Panc1 (cell line): ENCODE measurements around the gene MBOAT1. TPM values are rescaled to one million over a fixed set of nuclear protein-coding genes. Genes with fewer than 3 reads are reported as not detected.

Source experiments
- ATAC-seq: fragments of 200-7000 bp; cut with Tn5 transposase; 2 replicates; pipeline ENCODE4 v1.9.1; 2020; ENCODE audit warnings: mild to moderate bottlenecking, moderate library complexity
- BruUV-seq: library from RNA; stranded (reverse); fragments of 400-500 nt; replicated peaks from 2 replicates; lab custom pipeline; 2021; lab: Mats Ljungman, UMichigan
- CTCF ChIA-PET: fragments of 300-600 bp; sonication (Branson Sonifier 250); formaldehyde crosslinking; loops from one replicate; lab custom pipeline; 2022; ENCODE audit warnings: antibody characterized with exemption; lab: Charles Lee
- POLR2A ChIA-PET: fragments of 300-600 bp; sonication (Branson Sonifier 250); formaldehyde crosslinking; loops from one replicate; lab custom pipeline; 2022; ENCODE audit warnings: antibody characterized with exemption; lab: Charles Lee
- DNase-seq: peaks from one replicate; pipeline ENCODE4 v3.0.0-alpha.2; 2010; ENCODE audit warnings: low read depth, low spot score
- H3K27ac ChIP-seq: 2 replicates; pipeline ENCODE4 v1.5.1; 2011; ENCODE audit warnings: mild to moderate bottlenecking, low read length, inconsistent platforms
- H3K27me3 ChIP-seq: fragments of 200-500 bp; sonication (Bioruptor generic); 2 replicates; pipeline ENCODE4 v1.6.0; 2014; ENCODE audit warnings: low read length, inconsistent platforms; ENCODE audit not compliant: control insufficient read depth, insufficient read depth
- H3K36me3 ChIP-seq: fragments of 200-500 bp; sonication (Bioruptor generic); 2 replicates; pipeline ENCODE4 v1.5.1; 2014; ENCODE audit warnings: inconsistent platforms, mild to moderate bottlenecking, low read length, moderate library complexity; ENCODE audit not compliant: control insufficient read depth, insufficient read depth
- H3K4me1 ChIP-seq: 2 replicates; pipeline ENCODE4 v1.5.1; 2011; ENCODE audit warnings: inconsistent platforms, mild to moderate bottlenecking, low read length, moderate library complexity; ENCODE audit not compliant: control insufficient read depth, insufficient read depth
- H3K4me3 ChIP-seq, 2 experiments: 2 replicates each; pipeline ENCODE4 v1.5.1; 2011 to 2012; ENCODE audit warnings: low read depth in 2 of 2, low read length in 2 of 2, mild to moderate bottlenecking in 2 of 2, inconsistent platforms in 1 of 2, moderate library complexity in 1 of 2
- H3K9me3 ChIP-seq: fragments of 200-500 bp; sonication (Bioruptor generic); 2 replicates; pipeline ENCODE4 v1.5.1; 2014; ENCODE audit warnings: low read depth, mild to moderate bottlenecking, inconsistent platforms, low read length, moderate library complexity; ENCODE audit not compliant: control insufficient read depth, insufficient read depth
- CTCF ChIP-seq: fragments of 450-650 bp; IDR thresholded peaks from 2 replicates; pipeline ENCODE4 v1.5.1; 2017; ENCODE audit warnings: mild to moderate bottlenecking
- POLR2AphosphoS5 ChIP-seq: IDR thresholded peaks from 2 replicates; pipeline ENCODE4 v1.6.1; 2012; ENCODE audit warnings: mild to moderate bottlenecking, low read depth, low read length, moderate library complexity
- SIN3A ChIP-seq: IDR thresholded peaks from 2 replicates; pipeline ENCODE4 v1.6.1; 2012; ENCODE audit warnings: low read depth, mild to moderate bottlenecking, low read length, moderate library complexity, borderline replicate concordance; ENCODE audit not compliant: insufficient read depth
- TCF7L2 ChIP-seq: IDR thresholded peaks from 2 replicates; pipeline ENCODE4 v1.6.1; 2011; ENCODE audit warnings: mild to moderate bottlenecking, low read depth, low read length, inconsistent platforms
- in situ Hi-C: cut with HindIII; loops from 2 replicates; pipeline ENCODE4 v1.10.0; 2016; ENCODE audit warnings: low sequenced_read_pairs, low pct_unique_long_range_greater_than_20kb
- intact Hi-C: fragments of 100-400 bp; cut with micrococcal nuclease; formaldehyde crosslinking; loops from one replicate; pipeline ENCODE4 v1.10.0; 2022; ENCODE audit not compliant: unreplicated experiment
- total RNA-seq: library from RNA; stranded (reverse); gene quantifications from one replicate; pipeline ENCODE4 v1.2.1, GENCODE V29; 2021; ENCODE audit not compliant: unreplicated experiment
- TF ChIP-seq, protein P1 (sequence below), 2 experiments: IDR thresholded peaks; 2 replicates each; pipeline ENCODE4 v1.6.1; 2011 to 2012; ENCODE audit warnings: low read depth in 2 of 2, control low read depth in 1 of 2, low read length in 1 of 2, mild to moderate bottlenecking in 1 of 2, moderate library complexity in 1 of 2; ENCODE audit not compliant: insufficient read depth in 1 of 2

The MBOAT1 gene
- total RNA-seq, 1 experiment from 2014 or later, result 15.1 TPM

GRCh38 chr6:20058121-20058905, 154.0 kb downstream of the MBOAT1 start:
- intact Hi-C loops, result loop anchor here (10.0 kb wide), 5 partner anchors 194 to 1464 kb away; no protein-coding TSS in a partner anchor

DNA sequence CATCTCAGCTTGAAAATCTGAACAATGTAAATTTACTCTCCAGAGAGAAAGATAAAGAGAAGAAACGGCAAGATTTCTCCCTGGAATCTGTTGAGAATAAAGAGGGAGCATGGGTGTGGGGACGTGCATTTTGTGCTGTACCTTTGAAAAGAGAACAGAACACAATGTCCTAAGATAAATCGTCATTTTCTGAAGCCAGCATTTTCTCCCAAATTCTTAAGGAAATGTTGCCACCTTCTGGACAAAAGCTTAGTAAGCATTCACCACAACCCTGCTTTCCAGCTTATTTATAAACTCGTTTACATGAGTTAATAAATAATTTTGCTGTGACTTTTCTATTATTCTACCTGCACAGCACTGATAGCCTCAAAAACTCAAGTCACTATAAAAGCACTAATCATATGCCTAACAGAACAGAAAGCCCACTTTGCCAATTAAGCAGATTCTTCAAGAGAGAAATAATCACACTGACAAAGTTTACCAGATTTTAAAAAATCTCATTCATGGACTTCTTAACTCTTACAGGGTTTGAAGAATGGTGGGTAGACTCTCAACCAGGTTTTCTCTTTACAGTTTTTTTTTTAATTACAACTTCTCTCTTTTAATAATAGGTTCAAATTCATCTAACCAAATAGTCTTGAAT, 155.8 kb downstream of the MBOAT1 start:
- no peaks in the 10 kb centered on the region for H3K27me3 ChIP-seq
- in situ Hi-C loops, result no loop called here
- TF ChIP-seq POLR2AphosphoS5 (no peak), CTCF (peak; percentile 65; the same call in 1 of the 2 replicates), TCF7L2 (no peak)
- TF ChIP-seq, protein P1, sequence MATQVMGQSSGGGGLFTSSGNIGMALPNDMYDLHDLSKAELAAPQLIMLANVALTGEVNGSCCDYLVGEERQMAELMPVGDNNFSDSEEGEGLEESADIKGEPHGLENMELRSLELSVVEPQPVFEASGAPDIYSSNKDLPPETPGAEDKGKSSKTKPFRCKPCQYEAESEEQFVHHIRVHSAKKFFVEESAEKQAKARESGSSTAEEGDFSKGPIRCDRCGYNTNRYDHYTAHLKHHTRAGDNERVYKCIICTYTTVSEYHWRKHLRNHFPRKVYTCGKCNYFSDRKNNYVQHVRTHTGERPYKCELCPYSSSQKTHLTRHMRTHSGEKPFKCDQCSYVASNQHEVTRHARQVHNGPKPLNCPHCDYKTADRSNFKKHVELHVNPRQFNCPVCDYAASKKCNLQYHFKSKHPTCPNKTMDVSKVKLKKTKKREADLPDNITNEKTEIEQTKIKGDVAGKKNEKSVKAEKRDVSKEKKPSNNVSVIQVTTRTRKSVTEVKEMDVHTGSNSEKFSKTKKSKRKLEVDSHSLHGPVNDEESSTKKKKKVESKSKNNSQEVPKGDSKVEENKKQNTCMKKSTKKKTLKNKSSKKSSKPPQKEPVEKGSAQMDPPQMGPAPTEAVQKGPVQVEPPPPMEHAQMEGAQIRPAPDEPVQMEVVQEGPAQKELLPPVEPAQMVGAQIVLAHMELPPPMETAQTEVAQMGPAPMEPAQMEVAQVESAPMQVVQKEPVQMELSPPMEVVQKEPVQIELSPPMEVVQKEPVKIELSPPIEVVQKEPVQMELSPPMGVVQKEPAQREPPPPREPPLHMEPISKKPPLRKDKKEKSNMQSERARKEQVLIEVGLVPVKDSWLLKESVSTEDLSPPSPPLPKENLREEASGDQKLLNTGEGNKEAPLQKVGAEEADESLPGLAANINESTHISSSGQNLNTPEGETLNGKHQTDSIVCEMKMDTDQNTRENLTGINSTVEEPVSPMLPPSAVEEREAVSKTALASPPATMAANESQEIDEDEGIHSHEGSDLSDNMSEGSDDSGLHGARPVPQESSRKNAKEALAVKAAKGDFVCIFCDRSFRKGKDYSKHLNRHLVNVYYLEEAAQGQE (IDR thresholded peaks at IDR 0.05; ENCODE audit: insufficient read depth in 1 of 2, low read depth in 2 of 2, low read length in 1 of 2), result no peak
- H3K4me3 ChIP-seq, result no peak overlapping the region
- no peaks in the 10 kb centered on the region for H3K9me3 ChIP-seq
- ChIA-PET CTCF (interaction anchor here (0.6 to 0.8 kb wide), 4 partner anchors 16 to 1460 kb away, joined by 3 to 5 read pairs (median 4); no protein-coding TSS in a partner anchor), POLR2A (no interaction called here)
- intact Hi-C loops, result loop anchor here (2.0 to 10.0 kb wide), 6 partner anchors 192 to 1462 kb away; no protein-coding TSS in a partner anchor
- no TSS peak for BruUV-seq
- no peak overlapping the region; the same call in 1 of the 2 replicates for H3K27ac ChIP-seq
- no peaks in the 10 kb centered on the region for H3K36me3 ChIP-seq
- ATAC-seq (no peak), DNase-seq (peak; percentile 8)
- H3K4me1 ChIP-seq, result no peaks in the 10 kb centered on the region

More at GRCh38 chr6:20058121-20058905, 154.0 kb downstream of the MBOAT1 start:
- BruUV-seq, result no TSS peak
- CTCF ChIA-PET, result no interaction called here
- Histone ChIP-seq H3K4me1 (no peaks in the 10 kb centered on the region), H3K27ac (no peak overlapping the region), H3K4me3 (no peak overlapping the region), H3K9me3 (no peaks in the 10 kb centered on the region), H3K36me3 (no peaks in the 10 kb centered on the region), H3K27me3 (0 out of 2 replicates have a peak, but pooled peaks cover 2% of the 10 kb centered on the region)
- ATAC-seq (no peak), DNase-seq (no peak)
- no peak for TF ChIP-seq TCF7L2
- TF ChIP-seq POLR2AphosphoS5, result no peak
- no peak for TF ChIP-seq SIN3A
- TF ChIP-seq, protein P1 (IDR thresholded peaks at IDR 0.05; ENCODE audit: insufficient read depth in 1 of 2, low read depth in 2 of 2, low read length in 1 of 2), result no peak
- TF ChIP-seq CTCF, result no peak
- in situ Hi-C loops, result no loop called here
- POLR2A ChIA-PET, result no interaction called here
